Adipocyte (in vitro differentiated cells): ENCODE measurements around the gene SNED1.
"Not testable (repeated sequence)": the region's sequence is repeated elsewhere in the genome, so short reads cannot be mapped to it uniquely, and the experiment has no call there.

ENCODE experiments used
- DNase-seq: peaks from one replicate; pipeline ENCODE4 v3.0.0-alpha.2; 2015; ENCODE audit warnings: low read depth
- H3K27me3 ChIP-seq: replicated peaks from 2 replicates; pipeline ENCODE4 v1.7.0; 2013; ENCODE audit warnings: mild to moderate bottlenecking, low read length, moderate library complexity; ENCODE audit not compliant: control insufficient read depth, insufficient read depth
- H3K36me3 ChIP-seq: 2 replicates; pipeline ENCODE4 v1.7.0; 2013; ENCODE audit warnings: low read length, mild to moderate bottlenecking, moderate library complexity; ENCODE audit not compliant: control insufficient read depth, insufficient read depth, severe bottlenecking
- H3K4me1 ChIP-seq: 2 replicates; pipeline ENCODE4 v1.7.0; 2013; ENCODE audit warnings: mild to moderate bottlenecking, low read length, moderate library complexity; ENCODE audit not compliant: control insufficient read depth, insufficient read depth
- H3K4me3 ChIP-seq: 2 replicates; pipeline ENCODE4 v1.7.0; 2013; ENCODE audit warnings: mild to moderate bottlenecking, low read length, moderate library complexity
- H3K9ac ChIP-seq: 2 replicates; pipeline ENCODE4 v1.7.0; 2013; ENCODE audit warnings: mild to moderate bottlenecking, low read length, moderate library complexity
- H3K9me3 ChIP-seq: 2 replicates; pipeline ENCODE4 v1.7.0; 2013; ENCODE audit warnings: mild to moderate bottlenecking, low read length, moderate library complexity; ENCODE audit not compliant: control insufficient read depth

SNED1 gene

DNA sequence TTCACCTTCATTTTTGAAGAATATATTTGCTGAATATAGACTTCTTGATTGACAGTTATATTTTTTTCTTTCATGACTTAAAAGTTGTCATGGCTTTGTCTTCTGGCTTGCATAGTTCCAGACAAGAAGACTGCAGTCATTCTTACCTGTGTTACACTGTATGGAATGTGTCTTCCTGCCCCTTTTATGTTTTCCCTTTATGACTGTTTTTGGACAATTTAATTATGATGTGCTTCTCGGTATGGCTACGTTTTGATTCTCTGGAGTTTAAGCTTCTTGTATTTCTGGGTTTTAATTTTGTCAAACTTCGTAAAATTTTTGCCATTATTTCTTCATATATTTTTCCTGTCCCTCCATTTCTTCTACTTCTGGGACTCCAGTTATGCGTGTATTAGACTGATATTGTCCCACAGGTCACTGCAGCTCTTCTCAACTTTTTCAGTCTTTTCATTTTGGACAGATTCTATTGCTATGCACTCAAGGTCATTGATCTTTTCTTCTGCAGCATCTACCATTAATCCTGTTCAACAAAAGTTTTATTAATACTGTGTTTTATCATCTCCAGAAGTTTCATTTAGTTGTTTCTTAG is 86.5 kb downstream of the SNED1 start:
- Histone ChIP-seq H3K4me1 (peaks cover 4% of the 10 kb centered on the region), H3K27me3 (no peaks in the 10 kb centered on the region), H3K36me3 (peaks cover 53% of the 10 kb centered on the region), H3K9me3 (no peaks in the 10 kb centered on the region), H3K9ac (no peak overlapping the region), H3K4me3 (no peak overlapping the region)
- DNase-seq: no peak

DNA sequence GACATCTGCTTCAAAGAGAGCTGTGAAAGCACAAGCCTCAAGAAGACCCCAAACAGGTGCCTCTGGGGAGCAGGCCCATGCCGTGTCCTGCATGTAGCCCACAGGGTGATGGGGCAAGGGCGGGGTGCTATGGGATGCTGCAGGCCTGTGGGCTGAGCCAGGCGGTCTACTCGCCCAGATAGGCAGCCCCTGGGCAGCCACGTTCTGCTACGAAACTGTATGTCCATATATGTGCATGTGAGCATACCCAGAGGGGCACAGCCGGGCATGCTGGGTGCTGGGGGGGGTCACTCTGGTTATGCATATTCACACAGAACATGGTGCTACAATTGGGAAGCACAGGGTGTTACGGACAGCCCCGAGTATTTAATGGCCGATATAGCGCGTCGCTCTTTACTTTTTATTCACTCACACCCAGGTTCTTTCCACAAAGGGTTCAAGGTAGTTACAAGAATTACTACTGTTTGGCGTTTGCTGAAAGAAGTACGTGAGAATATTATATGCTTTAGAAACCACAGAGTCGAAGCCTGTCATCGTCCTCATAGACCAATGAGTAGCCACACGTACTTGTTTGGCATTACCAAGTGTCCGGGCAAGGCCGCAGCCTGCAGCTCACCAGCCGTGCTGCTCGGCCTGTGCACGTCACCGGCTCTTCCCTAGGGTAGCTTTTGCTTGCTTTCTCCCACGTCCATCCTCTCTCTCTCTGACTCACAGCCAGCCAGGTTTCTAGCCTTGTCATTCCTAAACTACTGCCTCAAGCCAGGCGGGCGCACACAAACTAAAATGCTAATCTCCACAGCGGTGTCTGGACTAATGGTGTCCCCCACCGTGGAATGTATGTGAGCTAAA is 89.2 kb downstream of the SNED1 start:
- no peaks in the 10 kb centered on the region for H3K9me3 ChIP-seq
- no peak overlapping the region for H3K4me3 ChIP-seq
- no peak overlapping the region for H3K9ac ChIP-seq
- H3K36me3 ChIP-seq: peaks cover 73% of the 10 kb centered on the region
- H3K27me3 ChIP-seq: no peaks in the 10 kb centered on the region
- DNase-seq: no peak
- peaks cover 8% of the 10 kb centered on the region for H3K4me1 ChIP-seq

DNA sequence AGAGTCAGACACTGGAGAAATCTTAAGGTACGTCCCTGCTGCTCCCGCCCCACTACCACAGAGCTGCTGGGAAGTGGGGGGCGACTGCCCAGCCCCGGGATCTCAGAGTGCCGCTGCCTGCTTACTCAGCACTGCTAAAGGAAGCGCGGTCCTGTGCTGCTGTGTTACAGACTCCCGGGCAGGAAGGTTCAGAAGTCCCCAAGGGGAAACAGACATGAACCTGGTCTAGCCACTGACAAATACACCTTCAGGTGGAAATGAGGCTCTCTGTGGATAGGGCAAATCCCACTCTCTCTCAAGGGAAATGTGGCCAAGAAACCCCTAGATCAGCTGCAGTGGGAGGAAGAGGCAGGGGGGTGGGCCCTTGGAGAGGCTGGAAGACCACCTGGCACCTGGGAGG is 90.0 kb downstream of the SNED1 start:
- no peak overlapping the region for H3K9ac ChIP-seq
- no peak overlapping the region for H3K4me3 ChIP-seq
- no peaks in the 10 kb centered on the region for H3K9me3 ChIP-seq
- peaks cover 76% of the 10 kb centered on the region for H3K36me3 ChIP-seq
- H3K4me1 ChIP-seq: peaks cover 15% of the 10 kb centered on the region
- no peaks in the 10 kb centered on the region for H3K27me3 ChIP-seq
- no peak for DNase-seq

DNA sequence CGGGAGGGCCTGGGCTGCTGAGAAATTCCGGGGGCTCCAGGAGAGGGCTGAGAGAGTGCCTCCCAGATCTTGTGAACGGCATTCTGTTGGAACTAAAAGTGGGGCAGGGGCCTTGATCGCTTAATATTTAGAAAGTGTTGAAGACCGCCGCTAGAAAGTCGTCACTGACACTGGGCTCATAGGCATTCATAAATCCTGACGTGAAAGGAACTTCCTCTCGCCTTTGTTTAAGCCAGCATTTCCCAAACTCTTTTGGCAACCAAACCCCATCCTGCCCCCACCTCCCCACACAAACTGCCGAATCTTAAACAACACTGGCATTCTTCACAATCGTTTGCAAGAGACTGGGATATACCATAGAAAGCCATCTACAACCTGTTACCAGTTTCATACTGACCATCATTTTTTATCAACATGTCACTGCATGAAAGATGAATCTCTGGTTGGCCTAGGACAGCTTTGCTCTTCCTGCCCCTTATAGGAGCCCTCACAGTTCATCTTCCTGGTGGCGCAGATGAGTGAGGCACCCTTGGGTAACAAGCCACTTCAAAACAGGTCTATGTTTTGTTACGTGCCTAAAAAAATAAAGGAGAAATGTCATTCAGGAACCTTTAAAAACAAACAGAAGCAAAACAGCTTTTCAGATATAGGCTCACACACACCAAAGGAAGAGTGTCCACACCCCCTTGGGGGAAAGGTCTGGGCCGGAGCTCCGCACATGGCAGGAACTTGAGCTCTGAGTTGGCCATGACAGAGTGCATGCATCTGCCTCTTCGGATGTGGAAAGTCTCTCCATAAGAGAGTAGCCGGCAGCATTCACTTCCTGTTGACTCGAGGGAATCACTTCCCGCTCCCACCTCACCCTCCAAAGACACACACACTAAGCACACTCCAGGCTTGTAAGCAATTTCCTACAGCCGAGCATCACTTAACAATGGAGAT is 90.6 kb downstream of the SNED1 start:
- Histone ChIP-seq H3K9ac (no peak overlapping the region), H3K9me3 (no peaks in the 10 kb centered on the region), H3K36me3 (peaks cover 80% of the 10 kb centered on the region), H3K27me3 (no peaks in the 10 kb centered on the region), H3K4me3 (no peak overlapping the region), H3K4me1 (peaks cover 22% of the 10 kb centered on the region)
- DNase-seq: no peak

DNA sequence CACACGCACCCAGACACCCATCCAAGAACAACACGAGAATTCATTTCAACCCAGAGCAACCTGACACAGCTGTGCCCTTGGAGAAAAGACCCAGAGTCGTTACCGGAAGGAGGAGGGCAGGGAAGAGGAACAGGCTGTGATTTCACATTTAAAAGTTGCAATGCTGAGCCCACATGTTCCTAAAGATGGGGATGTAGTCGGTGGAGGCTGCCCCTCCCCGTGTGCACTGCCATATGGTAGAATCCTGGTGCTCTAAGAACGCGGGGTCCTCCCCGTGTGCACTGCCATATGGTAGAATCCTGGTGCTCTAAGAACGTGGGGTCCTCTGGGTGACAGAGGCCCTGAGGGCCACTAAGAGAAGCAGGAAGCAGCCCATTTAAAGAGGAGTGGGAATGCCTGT is 92.8 kb downstream of the SNED1 start:
- no peaks in the 10 kb centered on the region for H3K27me3 ChIP-seq

DNA sequence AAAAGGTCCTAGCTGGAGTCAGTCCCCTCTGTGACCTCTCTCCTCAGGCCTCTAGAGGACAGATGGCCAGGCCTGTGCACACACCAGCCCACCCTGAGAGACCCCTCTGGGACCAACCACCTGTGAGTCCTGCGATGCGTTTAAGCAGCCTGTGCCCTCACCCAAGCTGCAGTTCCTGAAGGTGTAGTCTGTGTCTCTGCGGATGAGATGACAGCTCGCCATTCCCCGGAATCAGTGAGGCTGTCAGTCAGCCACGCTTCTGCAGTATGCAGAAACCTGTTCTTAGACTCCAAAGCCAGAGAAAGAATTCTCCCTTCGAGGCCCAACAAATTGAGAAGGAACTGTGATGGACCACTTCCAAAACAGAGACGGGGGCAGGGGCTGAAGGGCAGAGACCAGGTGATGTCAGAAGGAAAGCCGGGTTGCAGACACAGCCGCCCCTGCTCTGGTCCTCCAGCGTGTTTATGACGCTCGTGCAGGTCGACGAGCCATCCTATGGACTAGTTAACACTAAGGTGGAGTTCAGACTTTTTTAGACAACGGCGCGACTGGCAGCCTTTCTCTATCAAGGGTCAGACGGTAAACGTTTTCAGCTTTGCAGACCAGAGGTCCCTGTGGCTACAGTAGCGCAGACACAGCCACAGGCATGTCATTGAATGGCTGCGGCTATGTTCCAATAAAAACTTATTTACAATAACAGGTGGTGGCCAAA is 93.5 kb downstream of the SNED1 start:
- H3K9me3 ChIP-seq: no peaks in the 10 kb centered on the region
- H3K36me3 ChIP-seq: peaks cover 85% of the 10 kb centered on the region
- H3K4me1 ChIP-seq: peaks cover 24% of the 10 kb centered on the region
- H3K4me3 ChIP-seq: no peak overlapping the region
- no peaks in the 10 kb centered on the region for H3K27me3 ChIP-seq
- DNase-seq: no peak
- peak overlapping the region; percentile 23 for H3K9ac ChIP-seq

More for the DNA sequence above, 92.8 kb downstream of the SNED1 start:
- Histone ChIP-seq H3K9ac (no peak overlapping the region), H3K9me3 (no peaks in the 10 kb centered on the region), H3K36me3 (peaks cover 86% of the 10 kb centered on the region), H3K4me3 (no peak overlapping the region), H3K4me1 (peaks cover 24% of the 10 kb centered on the region)
- DNase-seq: no peak

DNA sequence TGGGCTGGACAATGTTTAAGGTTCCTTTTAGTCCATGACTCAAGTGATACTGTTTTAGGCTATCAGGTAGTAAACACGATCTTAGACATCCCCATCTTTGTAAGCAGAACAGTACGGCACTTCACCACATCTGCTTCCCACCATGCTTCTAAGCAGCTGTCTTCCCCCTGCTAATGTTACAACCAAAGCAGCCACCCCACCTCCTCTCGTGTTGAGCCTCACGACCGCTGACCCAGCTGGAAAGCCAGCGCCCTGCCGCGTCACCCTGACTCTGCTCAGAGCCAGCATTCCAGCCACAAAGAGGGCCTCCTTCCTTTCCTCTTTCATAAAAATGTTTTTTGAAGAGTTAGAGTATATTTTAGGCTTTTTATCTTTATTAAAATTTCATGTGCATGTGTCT is 94.3 kb downstream of the SNED1 start:
- H3K9ac ChIP-seq: peak overlapping the region; percentile 68
- H3K27me3 ChIP-seq: no peaks in the 10 kb centered on the region
- H3K4me3 ChIP-seq: no peak overlapping the region
- peaks cover 24% of the 10 kb centered on the region for H3K4me1 ChIP-seq
- H3K9me3 ChIP-seq: no peaks in the 10 kb centered on the region
- DNase-seq: no peak
- peaks cover 85% of the 10 kb centered on the region for H3K36me3 ChIP-seq

DNA sequence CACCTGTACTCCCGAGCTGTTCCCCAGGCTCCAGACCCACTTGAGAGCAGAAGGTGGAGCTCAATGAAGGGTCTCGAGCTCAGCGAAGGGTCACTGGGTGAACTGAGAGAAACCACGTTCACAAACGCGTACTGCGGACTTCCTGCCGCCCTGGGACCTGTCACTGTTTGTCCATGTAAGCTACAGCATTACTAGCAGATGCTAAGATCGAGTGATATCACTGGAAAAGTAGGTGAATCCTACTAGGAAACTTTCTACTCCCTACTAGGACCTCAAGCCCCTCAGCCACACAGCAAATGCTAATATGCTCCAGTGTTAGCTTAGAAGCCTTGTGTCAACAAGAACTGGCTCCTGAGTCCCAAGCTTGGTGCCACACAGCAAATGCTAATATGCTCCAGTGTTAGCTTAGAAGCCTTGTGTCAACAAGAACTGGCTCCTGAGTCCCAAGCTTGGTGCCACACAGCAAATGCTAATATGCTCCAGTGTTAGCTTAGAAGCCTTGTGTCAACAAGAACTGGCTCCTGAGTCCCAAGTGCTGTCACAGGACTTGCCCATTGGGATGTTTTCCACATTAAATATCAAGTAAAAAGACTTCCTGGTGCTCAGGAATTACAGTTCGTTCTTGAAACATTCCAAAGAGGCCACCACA is 94.8 kb downstream of the SNED1 start:
- peak overlapping the region; percentile 68 for H3K9ac ChIP-seq
- H3K9me3 ChIP-seq, H3K27me3 ChIP-seq, H3K4me3 ChIP-seq: not testable (repeated sequence)
- H3K36me3 ChIP-seq: peaks cover 81% of the 10 kb centered on the region
- H3K4me1 ChIP-seq: peaks cover 24% of the 10 kb centered on the region
- DNase-seq: peak; percentile 4

DNA sequence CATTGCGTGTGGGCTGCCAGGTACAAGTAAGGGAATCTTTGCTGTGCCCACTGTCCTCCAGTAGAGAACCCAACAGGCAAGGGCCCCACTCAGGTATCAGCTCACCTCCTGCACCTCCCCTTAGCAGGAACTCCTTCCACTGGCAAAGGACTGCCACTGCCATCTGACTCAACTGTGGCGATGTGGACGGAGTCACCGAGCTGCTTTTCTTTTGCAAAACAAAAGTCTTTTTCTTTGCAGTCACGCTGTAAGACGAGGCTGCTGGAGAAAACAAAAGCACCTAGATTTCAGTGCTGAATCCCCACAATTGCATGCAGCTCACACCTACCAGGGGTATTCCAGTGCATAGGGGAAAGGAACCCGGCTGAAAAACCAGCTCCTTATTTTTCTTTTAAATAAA is 95.8 kb downstream of the SNED1 start:
- Histone ChIP-seq H3K4me3 (no peak overlapping the region), H3K9ac (peak overlapping the region; percentile 6), H3K4me1 (peaks cover 24% of the 10 kb centered on the region), H3K36me3 (peaks cover 74% of the 10 kb centered on the region), H3K27me3 (no peaks in the 10 kb centered on the region), H3K9me3 (no peaks in the 10 kb centered on the region)
- no peak for DNase-seq

DNA sequence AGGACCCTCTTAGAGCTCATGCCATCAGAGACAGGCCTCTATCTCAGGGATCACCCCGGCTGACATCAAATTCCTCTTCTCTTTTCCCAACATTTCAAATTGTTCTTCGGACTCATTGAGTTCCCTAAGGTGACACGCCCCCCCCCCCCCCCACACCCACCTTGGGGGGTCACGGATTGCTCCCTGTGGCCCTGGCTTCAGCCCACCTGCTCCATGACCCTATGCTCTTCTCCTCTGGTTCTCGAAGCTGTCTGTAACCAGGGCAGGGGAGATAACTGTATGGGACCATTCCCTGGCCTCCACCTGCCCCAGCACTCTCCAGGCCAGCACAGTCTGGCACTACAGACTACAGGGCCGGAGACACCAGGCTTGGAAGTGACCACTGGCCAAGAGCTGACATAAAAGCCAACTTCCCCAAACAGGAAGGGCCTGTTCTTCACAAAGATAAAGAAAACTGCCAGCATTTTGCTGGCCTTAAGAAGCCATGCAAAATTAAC is 96.6 kb downstream of the SNED1 start:
- DNase-seq: no peak

More for the DNA sequence above, 96.6 kb downstream of the SNED1 start:
- H3K36me3 ChIP-seq: peaks cover 69% of the 10 kb centered on the region
- no peak overlapping the region for H3K9ac ChIP-seq
- H3K27me3 ChIP-seq: no peaks in the 10 kb centered on the region
- H3K4me3 ChIP-seq: no peak overlapping the region
- H3K9me3 ChIP-seq: no peaks in the 10 kb centered on the region
- H3K4me1 ChIP-seq: peaks cover 24% of the 10 kb centered on the region
